Mesenchymal stem cell (in vitro differentiated cells and primary cell): ENCODE data around the gene TMSB4X. TPM values are rescaled to one million over a fixed set of nuclear protein-coding genes. Genes with fewer than 3 reads are reported as not detected.
A peak's percentile ranks its signal among the peaks of the same experiment; 100 is the strongest.

Experiments used
- DNase-seq: peaks from one replicate; pipeline ENCODE4 v3.0.0-alpha.2; 2013
- H2AFZ ChIP-seq: one replicate; pipeline ENCODE4 v1.6.1; 2013; ENCODE audit warnings: low read depth, mild to moderate bottlenecking, control low read depth, inconsistent platforms, low read length, moderate library complexity
- H2AK5ac ChIP-seq: 2 replicates; pipeline ENCODE4 v1.6.1; 2013; ENCODE audit warnings: low read length, moderate library complexity, mild to moderate bottlenecking, inconsistent platforms; ENCODE audit not compliant: severe bottlenecking
- H2BK120ac ChIP-seq: one replicate; pipeline ENCODE4 v1.6.1; 2013; ENCODE audit warnings: low read depth, mild to moderate bottlenecking, inconsistent platforms, low read length, moderate library complexity
- H2BK12ac ChIP-seq, 2 experiments: one replicate each; pipeline ENCODE4 v1.6.1; 2013; ENCODE audit warnings: inconsistent platforms in 2 of 2, low read length in 2 of 2, mild to moderate bottlenecking in 2 of 2, moderate library complexity in 2 of 2, control low read depth in 1 of 2
- H2BK15ac ChIP-seq: one replicate; pipeline ENCODE4 v1.6.1; 2013; ENCODE audit warnings: mild to moderate bottlenecking, low read depth, inconsistent platforms; ENCODE audit not compliant: poor library complexity, severe bottlenecking
- H2BK5ac ChIP-seq: 2 replicates; pipeline ENCODE4 v1.6.1; 2013; ENCODE audit warnings: low read depth, mild to moderate bottlenecking, low read length, control low read depth, inconsistent platforms; ENCODE audit not compliant: poor library complexity, severe bottlenecking
- H3K14ac ChIP-seq, 2 experiments: one replicate each; pipeline ENCODE4 v1.6.1; 2013; ENCODE audit warnings: inconsistent platforms in 2 of 2, low read length in 2 of 2, control low read depth in 1 of 2, mild to moderate bottlenecking in 1 of 2, moderate library complexity in 1 of 2
- H3K18ac ChIP-seq, 2 experiments: one replicate each; pipeline ENCODE4 v1.6.1; 2013; ENCODE audit warnings: inconsistent platforms in 2 of 2, low read length in 2 of 2, control low read depth in 1 of 2, low read depth in 1 of 2, mild to moderate bottlenecking in 1 of 2
- H3K23ac ChIP-seq, 2 experiments: one replicate each; pipeline ENCODE4 v1.6.1; 2013; ENCODE audit warnings: inconsistent platforms in 2 of 2, low read length in 2 of 2, mild to moderate bottlenecking in 2 of 2, moderate library complexity in 2 of 2, control low read depth in 1 of 2
- H3K27ac ChIP-seq: 2 replicates; pipeline ENCODE4 v1.5.1; 2013; ENCODE audit warnings: mild to moderate bottlenecking, moderate library complexity, low read length, control low read depth, inconsistent platforms; ENCODE audit not compliant: poor library complexity, severe bottlenecking
- H3K27me3 ChIP-seq, 2 experiments: 2 replicates each; pipeline versions ENCODE4 v1.6.1 to v1.7.0; 2013; ENCODE audit warnings: low read length in 2 of 2, mild to moderate bottlenecking in 2 of 2, moderate library complexity in 2 of 2, control low read depth in 1 of 2, inconsistent platforms in 1 of 2; ENCODE audit not compliant: control insufficient read depth in 1 of 2, insufficient read depth in 1 of 2
- H3K36me3 ChIP-seq, 2 experiments: 2 replicates each; pipeline versions ENCODE4 v1.6.1 to v1.7.0; 2013; ENCODE audit warnings: low read length in 2 of 2, control low read depth in 1 of 2, inconsistent platforms in 1 of 2, low read depth in 1 of 2, mild to moderate bottlenecking in 1 of 2; ENCODE audit not compliant: insufficient read depth in 2 of 2, control insufficient read depth in 1 of 2
- H3K4ac ChIP-seq, 2 experiments: one replicate each; pipeline ENCODE4 v1.6.1; 2013; ENCODE audit warnings: inconsistent platforms in 2 of 2, low read length in 2 of 2, mild to moderate bottlenecking in 2 of 2, moderate library complexity in 2 of 2, control low read depth in 1 of 2, low read depth in 1 of 2
- H3K4me1 ChIP-seq: 2 replicates; pipeline ENCODE4 v1.6.1; 2013; ENCODE audit warnings: low read depth, low read length, control low read depth; ENCODE audit not compliant: control insufficient read depth, insufficient read depth
- H3K4me2 ChIP-seq: 2 replicates; pipeline ENCODE4 v1.6.1; 2013; ENCODE audit warnings: low read length, mild to moderate bottlenecking, inconsistent platforms; ENCODE audit not compliant: poor library complexity, severe bottlenecking
- H3K4me3 ChIP-seq, 2 experiments: 2 replicates each; pipeline versions ENCODE4 v1.5.1 to v1.7.0; 2013; ENCODE audit warnings: low read length in 2 of 2, mild to moderate bottlenecking in 2 of 2, control low read depth in 1 of 2, low read depth in 1 of 2; ENCODE audit not compliant: insufficient read depth in 1 of 2
- H3K79me1 ChIP-seq: replicated peaks from 2 replicates; pipeline ENCODE4 v1.6.1; 2013; ENCODE audit warnings: mild to moderate bottlenecking, control low read depth, low read length, inconsistent platforms; ENCODE audit not compliant: poor library complexity, severe bottlenecking
- H3K9ac ChIP-seq: 2 replicates; pipeline ENCODE4 v1.7.0; 2013; ENCODE audit warnings: mild to moderate bottlenecking, low read length, moderate library complexity
- H3K9me3 ChIP-seq: 2 replicates; pipeline ENCODE4 v1.7.0; 2013; ENCODE audit warnings: mild to moderate bottlenecking, low read length; ENCODE audit not compliant: control insufficient read depth
- H4K8ac ChIP-seq: one replicate; pipeline ENCODE4 v1.6.1; 2013; ENCODE audit warnings: inconsistent platforms, mild to moderate bottlenecking, low read length, moderate library complexity
- H4K91ac ChIP-seq: one replicate; pipeline ENCODE4 v1.6.1; 2013; ENCODE audit warnings: mild to moderate bottlenecking, low read length, inconsistent platforms
- WGBS: methylation state at CpG from one replicate; pipeline ENCODE4 v1.1.7; 2013; ENCODE audit warnings: mixed read lengths; 5-methylcytosine and 5-hydroxymethylcytosine counted together
- polyA plus RNA-seq, 2 experiments: library from polyadenylated mRNA; stranded (reverse); fragments of 200-250 nt; gene quantifications; one replicate each; pipeline ENCODE4 v1.2.3, GENCODE V29; 2013

TMSB4X gene
- polyA plus RNA-seq (2013, experiment 1 of 2), result 9,006 TPM
- 8,811 TPM for polyA plus RNA-seq (2013, experiment 2 of 2)

GRCh38 chrX:12974796-12975669, at the start of gene TMSB4X:
TMSB4X (plus strand) TSS chrX:12975110.
- peaks cover 2% of the 10 kb centered on the region for H3K4me1 ChIP-seq
- peak within 1 kb of the TSS; percentile 59 for H2AK5ac ChIP-seq
- H3K23ac ChIP-seq, result no peak within 1 kb of the TSS
- H4K91ac ChIP-seq, result peak within 1 kb of the TSS; percentile 89
- H2BK120ac ChIP-seq, result peak within 1 kb of the TSS; percentile 49
- peak within 1 kb of the TSS; percentile 53 for H3K4me2 ChIP-seq
- H2BK5ac ChIP-seq, result peak within 1 kb of the TSS; percentile 73
- no peak within 1 kb of the TSS for H2AFZ ChIP-seq
- H3K27ac ChIP-seq, result peak within 1 kb of the TSS; percentile 98
- H3K36me3 ChIP-seq, result peaks cover 0 to 7% of the 10 kb centered on the region in 2 experiments
- H2BK15ac ChIP-seq, result peak within 1 kb of the TSS; percentile 48
- peak within 1 kb of the TSS in 1 of 2 experiments; percentile 39 for H2BK12ac ChIP-seq
- H3K4ac ChIP-seq, result peak within 1 kb of the TSS; percentile 81 to 86
- H3K9me3 ChIP-seq, result no peaks in the 10 kb centered on the region
- peak within 1 kb of the TSS; percentile 90 for H4K8ac ChIP-seq
- peak within 1 kb of the TSS in 1 of 2 experiments; percentile 99 for H3K14ac ChIP-seq
- peak within 1 kb of the TSS; percentile 80 to 82 for H3K4me3 ChIP-seq
- H3K27me3 ChIP-seq, result no peaks in the 10 kb centered on the region
- DNase-seq, result peak; percentile 88
- peak within 1 kb of the TSS; percentile 88 to 96 for H3K18ac ChIP-seq
- 0% methylated on average over 41 of the region's 60 CpGs for WGBS
- H3K9ac ChIP-seq, result peak within 1 kb of the TSS; percentile 100
- H3K79me1 ChIP-seq, result peaks cover 5% of the 10 kb centered on the region

- Histone ChIP-seq H3K9me3 (peaks cover 12% of the 10 kb centered on the region), H3K36me3 (no peaks in the 10 kb centered on the region), H3K23ac (no peak overlapping the region), H2BK15ac (no peak overlapping the region), H3K4ac (no peak overlapping the region), H2BK12ac (no peak overlapping the region), H4K91ac (no peak overlapping the region), H3K14ac (no peak overlapping the region), H3K4me2 (no peak overlapping the region), H2BK5ac (no peak overlapping the region), H2AFZ (no peak overlapping the region), H3K27ac (no peak overlapping the region), H4K8ac (no peak overlapping the region), H3K79me1 (no peaks in the 10 kb centered on the region), H3K18ac (no peak overlapping the region), H3K9ac (no peak overlapping the region), H2AK5ac (no peak overlapping the region), H2BK120ac (no peak overlapping the region), H3K4me3 (no peak overlapping the region), H3K27me3 (peaks cover 0 to 4% of the 10 kb centered on the region in 2 experiments), H3K4me1 (no peaks in the 10 kb centered on the region)
- DNase-seq, result no peak
- WGBS, result 75% methylated on average over 3 of the region's 4 CpGs
These were observed 45.2 kb upstream of the TMSB4X start for GRCh38 chrX:12929701-12930100.

- Histone ChIP-seq H2BK12ac (no peak overlapping the region), H3K23ac (no peak overlapping the region), H2BK120ac (no peak overlapping the region), H2BK15ac (no peak overlapping the region), H3K4me1 (no peaks in the 10 kb centered on the region), H4K8ac (no peak overlapping the region), H3K14ac (no peak overlapping the region), H3K18ac (no peak overlapping the region), H3K9ac (no peak overlapping the region), H4K91ac (no peak overlapping the region), H3K4me3 (no peak overlapping the region), H3K9me3 (peaks cover 15% of the 10 kb centered on the region), H3K79me1 (no peaks in the 10 kb centered on the region), H2BK5ac (no peak overlapping the region), H3K36me3 (no peaks in the 10 kb centered on the region), H3K4ac (no peak overlapping the region), H3K27ac (no peak overlapping the region), H3K4me2 (no peak overlapping the region), H3K27me3 (peaks cover 0 to 4% of the 10 kb centered on the region in 2 experiments), H2AFZ (no peak overlapping the region), H2AK5ac (no peak overlapping the region)
- WGBS, result no CpG with 5 or more reads among the region's 2 CpGs
- no peak for DNase-seq
These were observed 44.8 kb upstream of the TMSB4X start for GRCh38 chrX:12930150-12930549.

GRCh38 chrX:12932244-12932643, 42.7 kb upstream of the TMSB4X start:
- Histone ChIP-seq H2BK120ac (no peak overlapping the region), H3K23ac (no peak overlapping the region), H3K27ac (no peak overlapping the region), H4K91ac (no peak overlapping the region), H3K4me2 (no peak overlapping the region), H3K9me3 (peaks cover 16% of the 10 kb centered on the region), H2AFZ (no peak overlapping the region), H3K36me3 (no peaks in the 10 kb centered on the region), H3K18ac (no peak overlapping the region), H3K14ac (no peak overlapping the region), H2BK5ac (no peak overlapping the region), H2BK12ac (no peak overlapping the region), H3K4me3 (no peak overlapping the region), H3K27me3 (peaks cover 0 to 4% of the 10 kb centered on the region in 2 experiments), H2BK15ac (no peak overlapping the region), H3K4me1 (no peaks in the 10 kb centered on the region), H4K8ac (no peak overlapping the region), H2AK5ac (no peak overlapping the region), H3K4ac (no peak overlapping the region), H3K9ac (no peak overlapping the region), H3K79me1 (no peaks in the 10 kb centered on the region)
- no peak for DNase-seq
- no CpG with 5 or more reads among the region's 1 CpG for WGBS
